GM21423 (cell line): ENCODE data around the gene AKR1C2.
"Not testable (repeated sequence)": the region's sequence is repeated elsewhere in the genome, so short reads cannot be mapped to it uniquely, and the experiment has no call there.

Source experiments
- ATAC-seq: cut with Tn5 transposase; IDR thresholded peaks from one replicate; pipeline ENCODE4 v1.9.1; 2021; ENCODE audit warnings: mild to moderate bottlenecking, moderate library complexity; ENCODE audit not compliant: unreplicated experiment

The AKR1C2 gene

GRCh38 chr10:4991463-4991862 is 12.2 kb downstream of the AKR1C2 start:
- ATAC-seq, result not testable (repeated sequence)

GRCh38 chr10:4990217-4990616 is 13.4 kb downstream of the AKR1C2 start:
- no peak for ATAC-seq

GRCh38 chr10:4988000-4988641 is 15.5 kb downstream of the AKR1C2 start:
- not testable (repeated sequence) for ATAC-seq

- no peak for ATAC-seq
Measured at GRCh38 chr10:4984971-4985594, 18.6 kb downstream of the AKR1C2 start.

- ATAC-seq, result no peak
Measured at GRCh38 chr10:4984223-4984622, 19.4 kb downstream of the AKR1C2 start.

GRCh38 chr10:4983615-4984216 is 19.9 kb downstream of the AKR1C2 start:
- ATAC-seq, result no peak

- no peak for ATAC-seq
Measured at GRCh38 chr10:4982764-4983226, 20.9 kb downstream of the AKR1C2 start.

- ATAC-seq, result no peak
Measured at GRCh38 chr10:4981722-4982471, 21.8 kb downstream of the AKR1C2 start.

GRCh38 chr10:4980793-4981192 is 22.9 kb downstream of the AKR1C2 start:
- ATAC-seq, result no peak

GRCh38 chr10:4978870-4979269 is 24.8 kb downstream of the AKR1C2 start:
- no peak for ATAC-seq

- ATAC-seq, result no peak
Measured at GRCh38 chr10:4977025-4977424, 26.6 kb downstream of the AKR1C2 start.

- not testable (repeated sequence) for ATAC-seq
Measured at GRCh38 chr10:4974400-4974799, 29.3 kb downstream of the AKR1C2 start.

- ATAC-seq, result not testable (repeated sequence)
Measured at GRCh38 chr10:4973294-4973693, 30.4 kb downstream of the AKR1C2 start.

GRCh38 chr10:4972369-4973142 is 31.1 kb downstream of the AKR1C2 start:
- ATAC-seq, result not testable (repeated sequence)

GRCh38 chr10:4970362-4970761 is 33.3 kb downstream of the AKR1C2 start:
- not testable (repeated sequence) for ATAC-seq

GRCh38 chr10:4969289-4969688 is 34.4 kb downstream of the AKR1C2 start:
- not testable (repeated sequence) for ATAC-seq

GRCh38 chr10:4967189-4967588 is 36.5 kb downstream of the AKR1C2 start:
- ATAC-seq, result not testable (repeated sequence)

- ATAC-seq, result not testable (repeated sequence)
Measured at GRCh38 chr10:4965763-4966162, 37.9 kb downstream of the AKR1C2 start.

GRCh38 chr10:4963815-4964154 is 39.9 kb downstream of the AKR1C2 start:
- ATAC-seq, result not testable (repeated sequence)
